GM12864 (cell line): ENCODE data around the gene ACP4.
"Not testable (repeated sequence)": the region's sequence is repeated elsewhere in the genome, so short reads cannot be mapped to it uniquely, and the experiment has no call there.

Experiments
- DNase-seq: peaks from one replicate; pipeline ENCODE4 v3.0.0-alpha.2; 2011; ENCODE audit warnings: low read depth
- H3K4me3 ChIP-seq: 2 replicates; pipeline ENCODE4 v1.5.1; 2011; ENCODE audit warnings: mild to moderate bottlenecking, low read depth, low read length, control low read depth
- CTCF ChIP-seq: IDR thresholded peaks from 2 replicates; pipeline ENCODE4 v1.5.1; 2011; ENCODE audit warnings: low read depth, mild to moderate bottlenecking, moderate library complexity, low read length, control low read depth, inconsistent platforms; ENCODE audit errors: missing control alignments

ACP4 gene, protein sequence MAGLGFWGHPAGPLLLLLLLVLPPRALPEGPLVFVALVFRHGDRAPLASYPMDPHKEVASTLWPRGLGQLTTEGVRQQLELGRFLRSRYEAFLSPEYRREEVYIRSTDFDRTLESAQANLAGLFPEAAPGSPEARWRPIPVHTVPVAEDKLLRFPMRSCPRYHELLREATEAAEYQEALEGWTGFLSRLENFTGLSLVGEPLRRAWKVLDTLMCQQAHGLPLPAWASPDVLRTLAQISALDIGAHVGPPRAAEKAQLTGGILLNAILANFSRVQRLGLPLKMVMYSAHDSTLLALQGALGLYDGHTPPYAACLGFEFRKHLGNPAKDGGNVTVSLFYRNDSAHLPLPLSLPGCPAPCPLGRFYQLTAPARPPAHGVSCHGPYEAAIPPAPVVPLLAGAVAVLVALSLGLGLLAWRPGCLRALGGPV

DNA sequence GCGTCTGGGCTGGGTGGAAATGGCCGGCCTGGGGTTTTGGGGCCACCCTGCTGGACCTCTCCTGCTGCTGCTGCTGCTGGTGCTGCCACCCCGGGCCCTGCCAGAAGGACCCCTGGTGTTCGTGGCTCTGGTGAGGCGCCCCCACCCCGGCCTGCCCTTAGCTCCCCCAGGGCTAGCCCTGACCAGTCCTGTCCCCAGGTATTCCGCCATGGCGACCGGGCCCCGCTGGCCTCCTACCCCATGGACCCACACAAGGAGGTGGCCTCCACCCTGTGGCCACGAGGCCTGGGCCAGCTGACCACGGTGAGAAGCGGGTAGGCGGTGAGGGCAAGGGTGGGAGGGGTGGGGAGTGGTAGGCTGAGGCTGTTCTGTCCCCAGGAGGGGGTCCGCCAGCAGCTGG, at the start of gene ACP4:
Gene ACP4, plus strand, starts transcription at position 20 of the 400 bp plus-strand sequence. Its CDS starts 0 bp downstream, at position 20.
- DNase-seq: no peak
- TF ChIP-seq CTCF: no peak
- H3K4me3 ChIP-seq: no peak within 1 kb of the TSS

GRCh38 chr19:50741179-50741933, 48.9 kb upstream of the ACP4 start:
- TF ChIP-seq CTCF: no peak
- DNase-seq: no peak
- no peak overlapping the region for H3K4me3 ChIP-seq

DNA sequence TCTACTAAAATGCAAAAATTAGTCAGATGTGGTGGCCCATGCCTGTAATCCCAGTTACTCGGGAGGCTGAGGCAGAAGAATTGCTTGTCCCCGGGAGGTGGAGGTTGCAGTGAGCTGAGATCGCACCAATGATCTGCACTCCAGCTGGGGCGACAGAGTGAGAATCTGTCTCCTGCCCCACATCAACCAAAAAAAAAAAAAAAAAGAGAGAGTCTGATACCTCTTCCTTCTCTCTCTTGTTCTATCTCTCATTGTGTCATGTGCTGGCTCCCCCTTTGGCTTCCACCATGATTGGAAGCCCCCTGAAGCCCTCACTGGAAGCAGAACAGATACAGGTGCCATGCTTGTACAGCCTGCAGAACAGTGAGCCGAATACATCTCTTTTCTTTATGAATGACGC, 46.7 kb upstream of the ACP4 start:
- TF ChIP-seq CTCF: no peak
- DNase-seq: no peak
- no peak overlapping the region for H3K4me3 ChIP-seq

GRCh38 chr19:50745221-50745620, 45.0 kb upstream of the ACP4 start:
- no peak for TF ChIP-seq CTCF
- no peak for DNase-seq
- no peak overlapping the region for H3K4me3 ChIP-seq

GRCh38 chr19:50747141-50747540, 43.1 kb upstream of the ACP4 start:
- not testable (repeated sequence) for DNase-seq, H3K4me3 ChIP-seq

- TF ChIP-seq CTCF: no peak
- H3K4me3 ChIP-seq: no peak overlapping the region
- no peak for DNase-seq
Observed at GRCh38 chr19:50749490-50749889, 40.7 kb upstream of the ACP4 start.

- DNase-seq: no peak
- no peak overlapping the region for H3K4me3 ChIP-seq
- no peak for TF ChIP-seq CTCF
Observed at GRCh38 chr19:50750010-50750409, 40.2 kb upstream of the ACP4 start.
